Measurements from ENCODE around the gene FAM83F.

- no peak for TF ChIP-seq POLR2AphosphoS5 (IDR thresholded peaks at IDR 0.05; ENCODE audit: borderline replicate concordance, low read depth, low read length)
- TF ChIP-seq EZH2 (IDR thresholded peaks at IDR 0.05), result no peak
- TF ChIP-seq FOXP2 (optimal IDR thresholded peaks at IDR 0.05; ENCODE audit: control extremely low read depth, extremely low read length, insufficient read depth), result no peak
Measured at GRCh38 chr22:40028098-40028425, 33.3 kb downstream of the FAM83F start.

All from SK-N-MC (cell line).